Activated T-cell treated with anti-CD3 and anti-CD28 coated beads, Interleukin-2, amount 50 U/mL, for 1 hour (primary cell): Measurements from ENCODE around the gene IDH3B.

Experiments
- DNase-seq: peaks from one replicate; pipeline ENCODE4 v3.0.0-alpha.2; 2020

IDH3B gene

DNA sequence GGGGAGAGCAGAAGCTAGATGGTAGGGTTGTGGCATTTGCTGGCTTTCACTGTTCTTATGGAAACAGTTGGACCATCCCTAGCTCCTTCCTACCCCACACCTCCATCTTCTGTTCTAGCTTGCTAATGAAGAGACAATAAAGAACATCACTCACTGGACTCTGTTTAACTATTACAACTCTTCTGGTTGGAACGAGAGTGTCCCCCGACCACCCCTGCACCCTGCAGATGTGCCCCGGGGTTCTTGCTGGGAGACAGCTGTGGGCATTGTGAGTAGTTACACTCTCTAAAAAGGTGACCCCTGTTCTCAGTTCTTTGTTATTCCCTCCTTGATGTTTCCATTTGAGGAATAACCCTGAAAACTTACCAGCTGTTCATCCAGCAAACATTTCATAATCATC is 51.9 kb downstream of the IDH3B start:
- no peak for DNase-seq

DNA sequence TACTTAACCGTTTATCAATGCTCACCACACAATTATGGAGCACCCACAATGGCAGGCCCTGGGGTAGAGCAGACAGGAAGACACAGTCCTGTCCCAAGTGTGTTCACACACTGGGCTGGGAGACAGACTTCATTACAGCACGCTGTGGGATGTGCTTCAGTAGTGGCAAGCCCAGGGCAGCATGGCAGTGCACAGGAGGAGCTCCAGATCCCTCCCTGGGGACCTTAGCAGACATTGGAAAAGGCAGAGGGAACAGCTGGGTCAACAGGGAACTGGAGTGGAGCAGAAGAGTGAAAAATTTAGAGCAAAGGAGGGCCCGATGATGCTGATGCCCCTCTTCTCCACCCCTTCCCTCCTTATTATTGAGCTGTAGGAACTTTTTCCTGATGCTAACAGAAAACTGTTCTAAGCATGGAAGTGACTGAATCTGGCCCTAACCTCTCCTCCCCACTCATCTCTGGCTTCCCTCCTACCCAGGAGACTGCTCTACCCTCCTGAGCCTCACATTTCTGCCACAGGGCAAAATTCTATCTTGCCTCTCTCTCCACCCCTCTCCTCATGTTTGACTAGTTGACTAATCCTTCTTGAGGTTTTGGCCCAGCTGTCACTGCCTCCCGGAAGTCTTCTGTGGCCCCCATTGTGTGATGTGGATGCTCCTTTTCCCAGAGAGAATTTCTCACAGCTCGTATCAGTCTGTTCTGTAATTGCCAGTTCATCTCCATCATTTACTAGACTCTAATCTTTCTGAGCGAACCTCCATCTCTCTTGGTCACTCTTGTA is 52.9 kb downstream of the IDH3B start:
- DNase-seq: no peak

- no peak for DNase-seq
These were observed 53.7 kb downstream of the IDH3B start for GRCh38 chr20:2610326-2610725.
